ENCODE data around the gene CTNNA1. TPM values are rescaled to one million over a fixed set of nuclear protein-coding genes. Genes with fewer than 3 reads are reported as not detected.

The CTNNA1 gene
- total RNA-seq, 1 donor from 2014 or later: 495 TPM

DNA sequence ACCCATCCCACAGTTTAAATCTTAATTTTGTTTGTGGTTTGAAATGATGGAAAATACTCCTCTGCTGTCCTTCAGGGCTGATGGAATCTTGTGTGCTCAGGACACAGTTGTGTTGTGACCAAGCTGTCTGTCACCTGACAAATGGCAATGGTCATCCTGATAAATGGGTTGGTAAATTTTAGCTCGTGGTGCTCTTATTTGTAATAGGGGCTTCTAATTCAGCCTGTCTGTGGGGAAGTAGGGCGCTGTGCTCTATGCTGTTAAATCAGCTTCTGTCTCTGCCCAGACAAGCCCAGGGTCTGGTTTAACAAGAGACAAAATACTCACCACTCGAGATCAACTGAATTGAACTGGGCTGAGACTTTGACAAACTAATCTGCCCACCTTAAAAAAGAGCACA is 117.4 kb downstream of the CTNNA1 start:
- peak; percentile 56 for DNase-seq (ENCODE audit: low read depth)
- TF ChIP-seq, protein P1, sequence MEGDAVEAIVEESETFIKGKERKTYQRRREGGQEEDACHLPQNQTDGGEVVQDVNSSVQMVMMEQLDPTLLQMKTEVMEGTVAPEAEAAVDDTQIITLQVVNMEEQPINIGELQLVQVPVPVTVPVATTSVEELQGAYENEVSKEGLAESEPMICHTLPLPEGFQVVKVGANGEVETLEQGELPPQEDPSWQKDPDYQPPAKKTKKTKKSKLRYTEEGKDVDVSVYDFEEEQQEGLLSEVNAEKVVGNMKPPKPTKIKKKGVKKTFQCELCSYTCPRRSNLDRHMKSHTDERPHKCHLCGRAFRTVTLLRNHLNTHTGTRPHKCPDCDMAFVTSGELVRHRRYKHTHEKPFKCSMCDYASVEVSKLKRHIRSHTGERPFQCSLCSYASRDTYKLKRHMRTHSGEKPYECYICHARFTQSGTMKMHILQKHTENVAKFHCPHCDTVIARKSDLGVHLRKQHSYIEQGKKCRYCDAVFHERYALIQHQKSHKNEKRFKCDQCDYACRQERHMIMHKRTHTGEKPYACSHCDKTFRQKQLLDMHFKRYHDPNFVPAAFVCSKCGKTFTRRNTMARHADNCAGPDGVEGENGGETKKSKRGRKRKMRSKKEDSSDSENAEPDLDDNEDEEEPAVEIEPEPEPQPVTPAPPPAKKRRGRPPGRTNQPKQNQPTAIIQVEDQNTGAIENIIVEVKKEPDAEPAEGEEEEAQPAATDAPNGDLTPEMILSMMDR (IDR thresholded peaks at IDR 0.05; ENCODE audit: insufficient read depth, low read length, severe bottlenecking): no peak
- Histone ChIP-seq H3K36me3 (ENCODE audit: control insufficient read depth, insufficient read depth, low read length) (peaks cover 1% of the 10 kb centered on the region), H3K4me3 (ENCODE audit: low read depth, low read length) (no peak overlapping the region), H3K27me3 (ENCODE audit: control insufficient read depth, insufficient read depth, low read length) (no peaks in the 10 kb centered on the region)
- no peak for FAIRE-seq

DNA sequence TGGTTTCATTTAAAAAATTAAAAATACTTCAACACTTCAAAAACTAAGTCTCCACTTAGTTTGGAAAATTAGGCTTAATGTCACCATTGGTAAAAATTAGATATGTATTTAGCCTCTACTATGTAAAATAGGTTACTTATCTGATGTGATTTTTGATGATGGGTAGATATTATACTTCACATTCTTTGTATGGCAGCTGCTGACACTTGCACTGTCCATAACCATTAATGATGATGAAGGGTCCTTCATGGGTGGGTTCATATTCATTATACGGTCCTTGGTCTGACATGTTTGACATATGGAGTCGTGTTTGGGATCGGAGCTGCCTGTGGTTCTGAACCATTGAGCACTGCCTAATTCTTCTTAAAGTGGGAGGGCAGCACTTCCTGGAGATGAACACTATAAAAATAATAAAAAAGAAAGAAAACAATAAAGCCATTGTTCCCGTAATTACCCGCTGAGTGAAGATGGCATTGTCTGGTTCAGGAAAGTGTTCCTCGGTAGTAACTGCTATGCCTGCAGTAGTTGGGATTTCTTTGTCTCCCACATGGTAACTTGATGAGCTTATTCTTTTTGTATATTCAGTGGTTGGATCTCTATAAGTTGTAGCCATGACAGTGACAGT is 119.7 kb downstream of the CTNNA1 start:
- Histone ChIP-seq H3K4me3 (ENCODE audit: low read depth, low read length) (no peak overlapping the region), H3K36me3 (ENCODE audit: control insufficient read depth, insufficient read depth, low read length) (peaks cover 1% of the 10 kb centered on the region), H3K27me3 (ENCODE audit: control insufficient read depth, insufficient read depth, low read length) (no peaks in the 10 kb centered on the region)
- FAIRE-seq (no peak), DNase-seq (ENCODE audit: low read depth) (no peak)
- TF ChIP-seq, protein P1 (IDR thresholded peaks at IDR 0.05; ENCODE audit: insufficient read depth, low read length, severe bottlenecking): no peak

DNA sequence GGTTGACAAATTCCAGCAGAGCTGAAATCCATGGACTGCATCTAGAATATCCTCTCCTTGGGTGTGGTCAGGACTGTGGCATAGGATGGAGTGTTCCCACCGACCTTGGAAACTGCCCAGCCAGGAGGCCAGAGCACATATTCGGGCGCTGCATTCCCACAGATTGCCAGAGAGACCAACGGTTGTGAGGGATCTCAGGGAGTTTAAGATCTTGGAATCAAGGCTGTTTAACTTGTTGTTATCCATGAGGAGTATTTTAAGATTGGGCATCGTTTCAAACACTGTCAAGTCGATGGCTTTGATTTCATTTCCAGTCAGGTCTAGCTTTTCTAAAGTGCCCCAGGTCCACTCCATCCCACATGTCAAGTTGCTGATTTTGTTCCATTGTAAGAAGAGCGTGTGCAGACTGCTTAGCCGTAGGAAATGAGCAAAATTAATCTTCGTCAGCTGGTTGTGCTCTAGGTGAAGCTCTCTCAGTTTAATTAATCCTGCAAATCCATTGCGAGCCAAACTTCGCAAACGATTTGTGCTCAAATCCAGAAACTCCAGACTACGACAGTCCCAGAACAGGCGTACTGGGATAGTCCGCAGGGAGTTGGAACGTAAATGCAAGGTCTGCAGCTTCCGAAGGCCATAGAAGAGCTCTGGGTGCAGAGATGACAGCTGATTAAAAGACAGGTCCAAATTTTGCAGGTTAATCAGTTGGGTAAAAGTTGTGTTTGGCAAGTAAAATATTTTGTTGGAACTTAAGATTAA is 120.4 kb downstream of the CTNNA1 start:
- FAIRE-seq: no peak

DNA sequence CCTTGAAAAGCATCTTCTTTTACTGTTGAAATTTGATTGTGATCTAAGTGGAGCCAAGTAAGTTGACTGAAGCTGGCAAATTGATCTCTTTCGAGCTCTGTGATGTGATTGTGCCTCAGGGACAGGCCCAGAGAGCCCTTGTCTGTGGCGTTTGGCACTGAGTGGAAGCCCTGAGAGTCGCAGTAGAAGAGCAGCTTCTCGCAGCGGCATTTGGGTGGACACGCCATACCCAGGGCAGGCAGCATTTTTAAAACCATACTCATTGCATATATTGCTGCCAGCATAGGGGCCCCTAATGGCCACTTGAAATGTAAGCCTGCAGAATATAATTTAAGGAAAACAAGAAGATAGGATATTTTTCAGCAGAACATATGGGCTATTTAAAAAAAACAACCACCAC is 121.0 kb downstream of the CTNNA1 start:
- Histone ChIP-seq H3K36me3 (ENCODE audit: control insufficient read depth, insufficient read depth, low read length) (peaks cover 1% of the 10 kb centered on the region), H3K4me3 (ENCODE audit: low read depth, low read length) (no peak overlapping the region), H3K27me3 (ENCODE audit: control insufficient read depth, insufficient read depth, low read length) (no peaks in the 10 kb centered on the region)
- no peak for FAIRE-seq
- DNase-seq (ENCODE audit: low read depth): no peak
- TF ChIP-seq, protein P1 (IDR thresholded peaks at IDR 0.05; ENCODE audit: insufficient read depth, low read length, severe bottlenecking): no peak

More for the DNA sequence above, 120.4 kb downstream of the CTNNA1 start:
- Histone ChIP-seq H3K4me3 (ENCODE audit: low read depth, low read length) (no peak overlapping the region), H3K36me3 (ENCODE audit: control insufficient read depth, insufficient read depth, low read length) (peaks cover 1% of the 10 kb centered on the region), H3K27me3 (ENCODE audit: control insufficient read depth, insufficient read depth, low read length) (no peaks in the 10 kb centered on the region)
- TF ChIP-seq, protein P1 (IDR thresholded peaks at IDR 0.05; ENCODE audit: insufficient read depth, low read length, severe bottlenecking): no peak
- DNase-seq (ENCODE audit: low read depth): no peak

DNA sequence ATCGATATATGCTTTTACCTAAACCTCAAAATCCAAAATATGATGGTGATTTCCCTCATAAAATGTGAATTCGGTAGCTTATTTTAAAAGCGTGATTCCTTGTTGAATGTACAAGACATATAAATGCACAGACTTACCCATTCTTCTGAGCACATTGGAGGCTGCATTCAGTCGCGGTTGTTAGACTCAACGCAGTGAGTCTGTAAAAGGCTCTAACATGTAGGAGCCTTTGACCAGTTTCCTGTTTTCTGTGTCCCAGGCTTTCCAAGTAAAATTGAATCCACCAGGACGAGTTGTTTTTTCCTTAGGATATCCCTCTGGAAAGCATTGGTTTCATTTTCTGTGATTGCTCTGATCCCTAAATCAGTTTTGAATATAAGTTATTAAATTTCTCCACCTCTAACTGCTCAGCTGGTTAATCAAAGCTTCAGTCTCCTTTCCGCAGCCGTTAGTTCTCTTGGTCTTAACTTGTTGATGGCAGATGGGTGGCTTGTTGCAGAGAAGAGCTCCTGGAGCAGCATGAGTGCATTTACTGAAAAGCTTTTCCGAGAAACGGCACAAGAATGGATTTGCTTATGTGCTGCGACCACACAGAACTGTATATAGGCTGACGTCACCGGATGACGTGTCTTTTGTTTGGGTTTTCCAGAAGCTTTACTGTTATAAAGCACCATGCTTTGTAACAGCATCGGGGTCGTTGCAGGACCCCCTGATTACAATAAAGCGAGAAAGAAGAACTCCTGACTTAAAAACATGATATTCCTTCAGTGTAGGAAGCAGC is 121.7 kb downstream of the CTNNA1 start, which contains the start of gene LRRTM2:
Gene LRRTM2 (minus strand): TSS at position 565 of the 781 bp plus-strand sequence. CDS start 424 bp downstream, at position 141.
- FAIRE-seq: no peak
- Histone ChIP-seq H3K27me3 (ENCODE audit: control insufficient read depth, insufficient read depth, low read length) (no peaks in the 10 kb centered on the region), H3K4me3 (ENCODE audit: low read depth, low read length) (no peak within 1 kb of the TSS), H3K36me3 (ENCODE audit: control insufficient read depth, insufficient read depth, low read length) (peaks cover 1% of the 10 kb centered on the region)
- DNase-seq (ENCODE audit: low read depth): peak; percentile 69
- TF ChIP-seq, protein P1 (IDR thresholded peaks at IDR 0.05; ENCODE audit: insufficient read depth, low read length, severe bottlenecking): no peak
